Adrenal gland (tissue), 5 donors: Measurements from ENCODE around the gene SLC16A10.

Source experiments
- POLR2A ChIP-seq, 2 donors: fragments of 450-650 bp; IDR thresholded peaks; one replicate each; pipeline ENCODE4 v1.6.1; 2017; ENCODE audit warnings: antibody characterized with exemption in 2 of 2, mild to moderate bottlenecking in 2 of 2, moderate library complexity in 1 of 2
- TF ChIP-seq, protein P1 (sequence below), 6 experiments: fragments of 450-650 bp in 4 of 6; fragments of 200-600 bp in 2 of 6; sonication (generic) in 1 of 6; IDR thresholded peaks; 1 replicate in 5 of 6; 2 replicates in 1 of 6; pipeline versions ENCODE4 v1.5.1 to v1.8.0; 2016 to 2021; ENCODE audit warnings: antibody characterized with exemption in 6 of 6, mild to moderate bottlenecking in 2 of 6, moderate library complexity in 1 of 6
- donor health status: DM: no; HTN: no; CAD: no.

- TF ChIP-seq, protein P1, sequence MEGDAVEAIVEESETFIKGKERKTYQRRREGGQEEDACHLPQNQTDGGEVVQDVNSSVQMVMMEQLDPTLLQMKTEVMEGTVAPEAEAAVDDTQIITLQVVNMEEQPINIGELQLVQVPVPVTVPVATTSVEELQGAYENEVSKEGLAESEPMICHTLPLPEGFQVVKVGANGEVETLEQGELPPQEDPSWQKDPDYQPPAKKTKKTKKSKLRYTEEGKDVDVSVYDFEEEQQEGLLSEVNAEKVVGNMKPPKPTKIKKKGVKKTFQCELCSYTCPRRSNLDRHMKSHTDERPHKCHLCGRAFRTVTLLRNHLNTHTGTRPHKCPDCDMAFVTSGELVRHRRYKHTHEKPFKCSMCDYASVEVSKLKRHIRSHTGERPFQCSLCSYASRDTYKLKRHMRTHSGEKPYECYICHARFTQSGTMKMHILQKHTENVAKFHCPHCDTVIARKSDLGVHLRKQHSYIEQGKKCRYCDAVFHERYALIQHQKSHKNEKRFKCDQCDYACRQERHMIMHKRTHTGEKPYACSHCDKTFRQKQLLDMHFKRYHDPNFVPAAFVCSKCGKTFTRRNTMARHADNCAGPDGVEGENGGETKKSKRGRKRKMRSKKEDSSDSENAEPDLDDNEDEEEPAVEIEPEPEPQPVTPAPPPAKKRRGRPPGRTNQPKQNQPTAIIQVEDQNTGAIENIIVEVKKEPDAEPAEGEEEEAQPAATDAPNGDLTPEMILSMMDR (IDR thresholded peaks at IDR 0.05): peak; percentile 41 to 83 (median 76)
- no peak for TF ChIP-seq POLR2A (IDR thresholded peaks at IDR 0.05)
Observed at GRCh38 chr6:111210194-111210728, 123.0 kb downstream of the SLC16A10 start.
